ENCODE results near the gene NKX2-8.
A peak's percentile ranks its signal among the peaks of the same experiment; 100 is the strongest.

NKX2-8 gene

DNA sequence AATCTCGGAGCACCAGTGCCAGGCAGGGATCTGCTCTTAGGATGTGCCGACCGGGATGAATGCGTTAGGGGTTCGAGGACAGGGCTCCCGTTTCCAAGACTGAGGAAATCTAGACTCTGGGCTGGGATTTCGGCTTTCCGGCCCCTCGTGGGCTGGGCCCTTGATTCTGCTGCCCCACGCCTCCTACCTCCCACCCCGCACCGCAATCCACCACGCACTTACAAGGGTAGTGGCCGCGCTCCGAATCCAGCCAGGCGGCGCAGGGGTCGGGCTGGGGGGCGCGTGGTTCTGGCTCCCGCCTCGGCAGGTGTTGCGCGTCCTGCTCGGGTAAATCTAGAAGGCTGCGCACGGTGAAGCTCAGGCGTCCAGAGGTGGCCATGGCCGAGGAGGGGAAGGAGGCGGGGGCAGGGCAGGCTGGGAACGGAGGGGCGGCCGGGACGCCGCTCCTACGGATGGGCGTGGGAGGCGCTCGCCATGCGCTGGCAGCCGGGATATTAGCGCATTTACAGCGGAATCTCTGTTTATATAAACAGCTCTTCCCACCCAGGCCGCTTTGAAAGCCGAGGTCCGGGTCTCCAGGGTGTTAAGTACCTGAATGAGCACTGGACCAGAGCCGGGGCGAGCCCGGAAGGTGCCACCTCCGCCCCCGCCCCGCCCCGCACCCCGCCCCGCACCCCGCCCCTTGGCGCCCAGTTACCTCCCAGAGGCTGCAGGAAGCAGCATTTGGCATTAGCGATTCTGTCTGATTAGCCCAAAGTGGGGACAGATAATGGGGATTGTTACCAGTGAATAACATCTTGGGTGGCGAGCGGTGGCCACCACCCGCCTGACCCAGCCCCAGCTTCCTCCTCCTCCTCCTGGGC, at the start of gene NKX2-8:
TSS of gene NKX2-8 (minus strand) at position 604 of the 863 bp plus-strand sequence. CDS start at position 379, 225 bp downstream.
- DNase-seq = no peak

DNA sequence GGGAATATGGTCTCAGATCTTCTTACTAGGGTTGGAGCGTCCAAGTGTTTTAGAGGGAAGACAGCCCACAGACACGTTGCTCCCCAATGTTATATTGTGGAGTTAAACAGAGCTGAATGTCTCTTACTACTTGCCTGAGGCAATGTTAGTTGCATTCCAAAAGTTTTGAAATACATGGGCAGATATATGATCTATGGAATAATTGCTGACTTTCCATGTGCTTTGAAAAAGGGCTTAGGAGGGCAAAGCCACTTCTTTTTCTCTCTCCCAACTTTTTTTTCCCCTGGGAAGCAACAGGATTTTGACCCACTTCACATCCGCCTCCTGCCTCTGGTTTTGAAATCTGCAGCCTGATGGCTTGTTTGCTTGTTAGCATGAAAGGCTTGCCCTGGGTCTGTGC, 45.6 kb upstream of the NKX2-8 start:
- DNase-seq = no peak

DNA sequence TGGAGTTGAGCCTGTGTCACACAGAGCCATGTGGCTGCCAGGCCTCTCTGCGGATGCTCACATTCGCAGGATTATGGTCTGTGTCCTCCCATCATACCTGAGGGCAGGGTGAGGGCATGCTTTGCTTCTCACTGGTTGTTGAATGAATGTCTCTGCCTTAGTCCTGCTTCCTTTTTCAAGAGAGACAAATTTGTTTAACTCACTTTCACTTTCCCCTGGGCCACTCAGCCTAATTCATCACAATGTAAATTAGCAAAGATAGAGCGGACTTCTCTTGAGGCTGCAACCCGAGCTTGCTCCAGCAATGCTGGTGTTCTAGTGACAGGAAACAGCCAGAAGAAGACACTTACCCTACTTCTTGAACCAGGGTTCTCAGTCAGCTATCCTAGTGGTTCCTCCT, 43.7 kb upstream of the NKX2-8 start:
- no peak for DNase-seq

DNA sequence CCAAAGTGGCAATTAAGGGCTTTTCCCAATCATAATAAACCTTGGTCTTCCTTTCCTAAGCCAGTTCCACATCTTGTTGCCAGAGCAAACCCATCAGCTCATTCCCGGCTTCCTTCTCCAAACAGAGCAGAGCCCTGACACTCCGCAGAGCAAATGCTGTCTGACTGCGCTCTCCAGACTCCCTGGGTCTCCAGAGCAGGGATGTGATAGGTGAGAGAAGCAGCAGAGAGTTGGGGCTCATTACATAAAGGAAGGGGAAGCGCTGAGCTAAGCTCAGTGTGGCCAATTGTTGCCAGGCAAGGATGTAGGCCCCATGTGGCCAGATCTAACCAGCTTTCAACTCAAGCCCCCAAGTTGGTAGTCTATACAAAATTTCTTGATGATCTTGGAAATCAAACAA, 43.0 kb upstream of the NKX2-8 start:
- DNase-seq = no peak

DNA sequence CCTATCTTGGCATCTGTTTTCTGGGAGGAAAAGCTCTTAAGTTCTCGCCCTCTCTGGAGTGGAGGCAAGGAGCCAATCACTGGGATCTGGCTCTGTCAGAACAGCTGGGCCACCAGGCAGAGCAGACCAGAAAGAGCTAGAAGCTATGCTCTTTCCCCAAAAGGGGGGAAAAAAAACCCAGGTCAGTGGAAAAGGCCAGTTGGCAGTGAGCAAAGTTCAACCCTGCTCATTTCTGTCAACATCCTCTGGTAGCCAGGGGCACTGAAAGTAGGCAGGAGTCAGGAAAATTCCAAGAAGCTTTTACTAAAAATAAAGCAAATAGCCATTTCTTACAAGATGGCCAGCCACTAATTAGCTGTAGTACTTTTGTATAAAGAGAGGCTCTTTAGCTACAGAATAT, 42.6 kb upstream of the NKX2-8 start:
- DNase-seq = no peak

DNA sequence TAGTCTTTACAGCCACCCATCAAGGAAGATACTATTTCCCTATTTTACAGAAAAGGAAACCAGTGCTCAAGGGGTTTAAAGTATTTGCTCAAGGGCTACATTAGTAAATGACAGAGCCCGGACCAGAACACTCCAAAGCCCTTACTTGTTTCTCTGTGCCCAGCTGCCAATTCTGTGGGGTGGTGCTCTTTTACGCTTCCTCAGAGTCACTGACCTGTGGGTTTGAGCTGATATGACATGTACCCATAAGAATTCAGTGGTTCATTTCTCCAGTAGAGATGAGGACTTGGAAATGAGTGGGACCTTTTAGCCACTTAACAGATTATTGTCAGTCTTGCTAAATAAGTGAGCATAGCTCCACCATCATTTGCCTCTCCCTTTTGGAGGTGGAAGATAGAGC, 37.4 kb upstream of the NKX2-8 start:
- no peak for DNase-seq

DNA sequence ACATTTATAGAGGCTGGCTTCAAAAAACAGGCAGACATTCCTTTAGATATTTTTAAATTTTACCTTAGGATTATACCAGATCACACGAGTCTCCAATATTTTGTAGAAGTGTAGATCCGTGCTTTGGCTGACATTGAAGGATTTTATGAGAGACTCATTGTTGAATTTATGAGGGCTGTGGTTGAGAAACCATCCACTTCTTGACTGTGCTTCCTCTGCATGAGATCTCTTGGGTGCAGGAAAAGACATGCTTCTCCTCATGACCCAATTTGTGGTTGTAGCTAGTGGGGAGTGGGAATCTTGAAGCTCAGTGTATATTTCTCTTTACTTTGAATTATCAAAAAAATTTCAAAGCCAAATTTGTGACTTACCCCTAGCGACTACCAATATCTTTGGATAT, 36.7 kb upstream of the NKX2-8 start:
- no peak for DNase-seq

DNA sequence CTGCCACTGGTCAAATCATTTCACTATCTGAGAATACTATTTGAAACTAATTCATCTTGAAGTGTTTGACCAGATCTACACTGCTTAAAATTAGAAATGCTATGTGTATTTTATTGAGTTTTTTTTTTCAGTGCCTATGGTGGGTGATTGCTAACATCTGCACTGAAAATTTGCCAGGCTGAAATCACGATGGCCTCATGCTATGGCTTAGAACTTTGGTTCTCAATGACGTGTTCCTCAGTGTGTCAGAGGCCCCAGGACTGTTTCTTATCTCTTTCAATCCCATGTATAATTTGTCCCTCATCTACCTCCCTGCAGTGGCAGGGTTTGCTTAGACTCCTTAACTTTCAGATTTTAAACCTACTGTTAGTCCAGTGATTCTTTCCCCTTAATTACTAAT, 36.2 kb upstream of the NKX2-8 start:
- DNase-seq = no peak

DNA sequence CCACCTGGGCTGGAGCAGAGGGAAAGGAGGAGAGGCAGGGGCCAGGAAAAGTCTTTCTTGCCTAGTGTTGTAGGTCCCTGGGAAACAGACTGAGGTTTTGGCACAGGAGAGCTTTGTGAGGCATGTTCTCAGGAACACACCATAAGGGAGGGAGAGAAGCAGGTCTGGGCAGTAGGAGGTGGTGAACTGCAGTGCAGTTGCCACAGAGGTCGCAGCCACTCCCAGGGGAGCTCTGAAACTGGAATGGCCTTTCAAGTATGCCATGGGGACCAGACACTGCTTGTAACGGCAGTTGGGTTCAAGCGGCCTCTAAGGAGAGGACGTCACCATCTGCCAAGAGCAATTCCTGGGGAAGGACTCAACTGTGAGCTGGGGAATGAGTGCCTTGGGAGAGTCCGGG, 35.4 kb upstream of the NKX2-8 start:
- DNase-seq = no peak

DNA sequence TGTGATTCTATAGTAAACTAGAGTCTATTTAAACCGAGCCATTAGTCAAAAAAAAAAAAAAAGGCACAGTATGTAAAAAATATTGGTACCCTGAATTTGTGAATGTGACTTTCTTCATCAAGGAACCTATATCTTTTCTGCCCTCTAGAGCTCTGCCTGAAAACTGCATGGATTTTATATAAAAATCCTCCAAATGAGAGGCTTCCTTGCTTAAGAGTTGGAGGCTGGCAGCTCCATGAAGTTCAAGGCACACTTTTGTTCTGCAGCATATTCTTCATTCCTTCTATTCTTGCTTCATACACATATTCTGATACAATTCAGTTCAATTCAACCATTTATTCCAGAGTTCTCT, 23.1 kb upstream of the NKX2-8 start:
- no peak for DNase-seq

DNA sequence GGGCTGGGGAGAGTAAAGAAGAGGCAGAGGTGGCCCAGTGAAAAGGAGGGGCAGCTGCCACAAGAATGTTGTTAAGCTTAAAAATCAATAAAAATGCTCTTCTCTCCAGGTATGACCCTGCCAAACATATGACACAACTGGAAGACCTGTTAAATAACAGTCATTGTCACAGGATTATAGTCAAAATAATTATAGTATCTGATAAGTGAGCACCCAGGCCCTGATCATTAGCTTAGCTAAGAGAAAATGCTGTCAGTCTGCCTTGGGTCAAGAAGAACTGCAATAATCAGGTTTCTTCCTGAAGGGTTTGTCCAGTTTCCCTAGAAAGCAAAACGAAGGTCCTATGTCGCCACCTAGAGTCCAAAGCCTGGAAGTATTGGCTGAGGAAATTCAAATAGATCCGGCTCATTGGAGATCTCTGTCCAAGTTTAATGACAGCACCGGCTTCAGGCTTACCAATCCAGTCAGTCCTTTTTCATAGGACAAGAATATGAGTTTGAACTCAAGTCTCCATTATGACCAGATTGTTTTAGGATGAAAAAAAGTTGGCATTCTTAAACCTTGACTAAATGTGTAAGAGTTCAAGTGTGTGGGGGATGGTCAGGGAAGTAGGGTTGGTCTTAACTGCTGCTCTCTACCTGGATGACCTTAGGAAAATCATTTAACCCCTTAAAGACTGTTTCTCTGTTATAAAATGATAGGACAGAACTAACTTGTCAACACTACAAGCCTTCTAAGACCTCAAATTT, 22.5 kb upstream of the NKX2-8 start:
- DNase-seq = peak in 28 of 56 donors; percentile 5 to 65 (median 22)

DNA sequence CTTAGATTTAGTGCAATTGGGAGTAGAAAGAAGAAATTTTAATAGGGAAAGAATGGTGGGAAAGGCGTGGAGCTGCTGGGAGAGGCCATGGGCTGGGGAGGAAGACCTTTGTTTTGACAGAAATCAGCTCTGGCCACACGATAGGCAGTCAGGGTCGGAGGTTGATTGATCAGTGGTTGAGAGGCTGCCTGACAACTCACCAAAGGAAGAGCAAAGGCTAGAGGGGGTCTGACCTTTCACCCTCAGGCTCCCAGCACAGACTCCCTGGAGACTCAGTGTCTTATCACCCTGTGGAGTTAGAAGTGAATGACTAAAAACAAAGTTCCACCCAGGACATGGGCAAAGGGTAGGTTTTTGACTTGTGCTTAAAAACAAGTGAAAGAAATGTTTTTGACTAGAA, 18.0 kb upstream of the NKX2-8 start:
- DNase-seq = no peak

DNA sequence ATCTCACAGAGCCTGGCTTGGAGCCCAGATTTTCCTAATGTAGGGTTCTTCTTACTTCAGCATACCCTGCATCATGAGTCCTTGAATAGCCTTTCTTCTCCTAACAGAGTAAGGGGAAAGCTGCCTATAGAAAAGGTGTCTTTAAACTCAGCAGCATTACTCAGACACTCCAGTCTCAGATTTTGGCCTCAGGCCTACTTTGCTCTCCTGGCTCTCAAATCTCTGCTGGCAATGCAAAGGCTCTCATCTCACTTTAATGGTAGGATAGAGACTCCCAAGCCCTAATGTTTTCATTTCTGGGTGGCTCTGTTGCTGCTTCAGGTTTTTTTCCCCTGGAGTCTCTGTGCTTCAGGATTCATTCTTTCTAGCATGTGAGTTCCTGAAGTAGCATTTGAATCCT, 9.1 kb upstream of the NKX2-8 start:
- no peak for DNase-seq

DNA sequence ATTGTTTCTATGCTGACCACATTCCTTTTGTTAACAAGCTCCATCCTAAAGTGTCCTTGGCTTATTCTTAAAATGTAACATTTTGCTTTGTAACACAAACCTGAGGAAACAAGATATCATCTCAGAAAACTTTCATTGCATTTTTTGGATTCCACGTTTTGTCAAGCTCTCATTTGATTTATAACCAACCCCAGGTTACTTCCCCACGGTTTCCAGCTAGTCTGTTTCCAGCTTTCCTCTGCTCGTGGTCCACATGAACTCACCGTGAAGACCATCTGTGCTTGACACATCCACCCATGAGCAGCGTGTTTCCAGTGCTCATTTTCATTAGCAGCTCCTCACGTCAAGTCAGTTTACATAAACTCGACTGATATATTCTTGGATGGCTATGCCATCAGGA, 6.4 kb upstream of the NKX2-8 start:
- no peak for DNase-seq

DNA sequence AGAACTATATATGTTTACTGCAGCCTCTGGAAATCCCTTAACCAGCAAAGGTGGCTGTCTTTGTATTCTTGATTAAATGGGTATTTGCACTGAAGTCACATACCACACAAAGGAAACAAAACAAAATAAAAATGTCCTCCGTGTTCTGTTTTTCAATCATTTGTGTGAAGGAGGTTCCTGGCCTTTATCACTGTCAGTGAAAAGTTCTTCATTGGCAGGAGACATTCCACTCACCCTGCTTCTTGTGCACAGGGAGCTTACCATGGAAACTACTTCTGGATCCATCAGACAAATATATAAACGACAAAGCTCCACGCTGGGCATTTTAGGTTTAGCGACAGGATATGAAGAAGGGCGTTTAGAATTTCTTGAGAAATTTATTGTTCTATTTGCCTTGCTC, 5.7 kb upstream of the NKX2-8 start:
- no peak for DNase-seq

DNA sequence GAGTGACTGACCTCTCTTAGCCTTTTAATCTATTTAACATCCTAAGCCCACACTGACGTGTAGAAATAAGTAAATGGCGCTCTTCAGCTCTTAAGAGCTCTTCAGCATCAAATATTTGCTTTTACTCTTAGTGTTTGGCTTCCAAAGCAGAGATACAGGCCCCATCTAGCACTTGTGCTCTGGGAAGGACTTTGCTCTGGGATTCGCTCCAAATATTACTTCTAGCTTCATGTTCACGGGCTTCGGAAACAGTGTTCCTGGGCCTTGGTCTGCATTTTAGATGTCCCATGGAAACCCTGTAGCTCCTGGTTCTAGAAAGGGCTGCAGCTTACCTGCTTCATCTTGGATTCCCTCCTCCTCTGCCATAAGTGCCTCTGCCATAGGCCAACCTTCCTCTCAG, 2.7 kb upstream of the NKX2-8 start:
- DNase-seq = no peak

DNA sequence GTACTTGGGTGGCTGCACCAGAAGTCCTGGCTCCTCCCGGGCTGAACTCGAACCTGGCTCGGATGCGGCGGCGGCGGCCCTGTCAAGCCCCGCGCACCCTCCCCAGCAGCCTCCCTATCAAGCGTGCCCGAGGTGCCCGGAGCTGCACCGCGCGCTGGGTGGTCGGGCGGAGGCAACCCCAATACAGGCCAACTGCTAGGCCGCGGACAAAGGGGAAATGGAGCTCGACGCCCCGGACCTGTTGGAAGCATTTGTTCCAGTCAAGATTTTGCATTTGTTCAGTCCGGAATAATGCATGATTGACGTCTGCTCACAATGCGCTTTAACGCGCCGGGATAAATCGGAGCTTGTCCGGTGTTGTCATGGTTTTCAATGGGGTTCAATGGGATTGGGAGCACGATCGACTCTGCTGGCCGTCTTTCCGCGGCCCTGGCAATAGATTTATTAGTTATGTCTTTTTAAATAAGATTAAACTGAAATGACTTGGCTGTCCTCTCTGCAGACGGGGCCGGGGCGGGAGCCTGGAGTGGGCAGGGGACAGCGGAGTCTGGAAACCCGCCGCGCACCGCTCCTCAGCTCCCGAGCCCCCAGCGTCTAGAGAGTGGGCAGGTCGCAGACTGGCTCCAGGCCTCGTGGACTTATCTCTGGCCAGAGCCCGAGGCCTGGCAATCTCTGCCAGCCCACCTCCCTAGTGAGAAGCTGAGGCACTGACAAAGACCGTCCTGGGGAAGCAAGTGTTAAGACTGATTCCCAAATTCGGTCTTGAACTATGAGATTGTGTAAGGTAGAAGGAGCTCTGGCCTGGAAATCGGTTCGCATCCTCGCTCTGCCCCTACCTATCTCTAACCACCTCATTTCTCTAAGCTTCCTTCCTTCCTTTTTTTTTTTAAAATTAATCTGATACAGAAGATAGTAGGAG, 1.7 kb upstream of the NKX2-8 start:
- no peak for DNase-seq

DNA sequence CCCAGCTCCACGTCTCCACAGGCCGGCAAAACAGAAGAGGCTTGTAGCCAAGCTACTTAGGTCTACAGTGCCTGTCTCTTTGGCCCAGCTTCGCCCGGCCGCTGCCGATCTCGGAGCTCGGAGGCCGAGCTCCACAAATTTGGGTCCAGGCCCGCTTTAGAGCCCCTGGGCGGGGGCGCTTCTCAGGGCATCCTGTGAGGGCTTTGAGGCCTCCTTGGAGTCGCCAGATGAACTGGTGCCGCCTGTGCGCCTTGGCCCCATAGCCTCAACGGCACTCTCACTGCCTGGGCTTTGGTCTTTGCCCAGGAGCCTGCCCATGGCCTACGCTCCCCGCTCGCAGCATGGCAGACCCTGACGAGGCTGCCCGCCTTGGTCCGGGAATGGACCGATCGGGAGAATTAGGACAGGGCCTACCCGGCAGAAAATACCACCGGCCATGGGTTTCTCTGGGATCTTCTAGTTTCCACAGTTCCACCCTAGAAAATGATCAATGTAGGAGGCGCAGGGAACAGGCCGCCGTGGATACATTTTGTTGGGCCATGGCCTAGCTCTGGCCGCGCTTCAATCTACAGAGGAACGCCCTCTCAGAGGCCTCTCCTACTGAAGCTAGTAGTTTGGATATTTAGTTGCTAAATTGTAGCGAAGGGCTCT, 953 bp upstream of the NKX2-8 start:
- no peak for DNase-seq

DNA sequence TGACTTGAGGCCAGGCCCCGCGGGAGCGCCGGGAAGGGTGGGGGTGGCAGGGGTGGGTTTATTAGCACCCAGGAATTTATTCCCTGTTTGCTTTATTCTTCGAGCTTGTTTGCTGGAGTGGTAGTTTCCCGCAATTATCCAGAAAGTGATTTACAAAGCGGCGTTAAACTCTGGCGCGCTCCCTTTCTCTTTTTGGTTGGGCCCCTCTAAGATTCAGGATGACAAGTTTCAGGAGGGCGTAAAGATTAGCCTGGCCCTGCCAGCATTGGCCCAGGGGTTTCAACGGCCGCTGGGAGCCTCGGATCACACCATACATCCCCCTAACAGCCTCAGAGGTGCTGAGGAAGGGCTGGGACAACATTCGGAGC, 444 bp upstream of the NKX2-8 start:
- no peak for DNase-seq

DNA sequence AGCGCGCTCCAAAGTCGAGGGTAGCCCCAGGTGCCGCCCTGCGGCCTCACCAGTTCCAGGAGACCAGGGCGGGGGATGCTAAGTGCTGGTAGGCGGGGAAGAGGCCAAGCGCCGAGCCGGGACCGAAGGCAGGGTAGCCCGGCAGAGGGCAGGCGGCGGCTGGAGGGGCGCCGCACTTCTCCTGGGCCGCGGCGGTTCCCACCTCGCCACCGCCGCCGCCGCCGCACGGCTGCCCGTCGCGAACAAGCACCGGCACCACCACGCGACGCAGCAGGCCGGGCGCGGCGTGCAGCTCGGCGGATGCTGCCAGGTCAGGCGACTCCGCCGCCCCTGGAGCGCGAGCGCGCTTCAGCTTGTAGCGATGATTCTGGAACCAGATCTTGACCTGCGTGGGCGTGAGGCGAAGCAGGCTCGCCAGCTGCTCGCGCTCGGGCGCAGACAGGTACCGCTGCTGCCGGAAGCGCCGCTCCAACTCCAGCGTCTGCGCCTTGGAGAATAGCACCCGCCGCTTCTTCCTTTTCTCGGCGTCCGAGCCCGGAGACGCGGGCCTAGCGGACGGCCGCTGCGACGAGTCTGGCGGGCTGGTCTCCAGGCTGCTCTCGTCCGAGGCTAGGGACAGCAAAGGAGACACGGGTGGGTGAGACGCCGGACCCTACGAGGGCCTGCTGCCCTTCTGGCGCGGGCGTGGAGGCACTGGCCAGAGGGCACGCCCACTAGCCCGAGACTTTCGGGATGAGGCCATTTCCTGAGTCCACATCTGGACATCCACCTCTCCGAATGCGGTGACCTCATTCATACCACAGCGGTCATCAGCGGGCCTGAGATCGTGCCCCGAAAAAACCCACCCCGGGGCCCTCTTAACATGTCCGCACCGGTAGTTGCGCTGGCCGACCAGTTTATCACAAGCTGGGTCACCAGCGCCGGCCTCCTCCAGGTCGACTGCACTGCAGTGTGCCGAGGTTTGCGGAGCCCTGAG, 1.3 kb downstream of the NKX2-8 start:
- peak in 3 of 56 donors; percentile 5 to 18 (median 13) for DNase-seq
